ENCODE results near the gene PNPLA7. TPM values are rescaled to one million over a fixed set of nuclear protein-coding genes. Genes with fewer than 3 reads are reported as not detected.
"Not testable (repeated sequence)": the region's sequence is repeated elsewhere in the genome, so short reads cannot be mapped to it uniquely, and the experiment has no call there.

The PNPLA7 gene
- total RNA-seq, 1 donor from 2014 or later = 0.79 TPM

- DNase-seq (ENCODE audit: low read depth in 2 of 2) = peak; percentile 79 to 82
These were observed 68.0 kb downstream of the PNPLA7 start for GRCh38 chr9:137482094-137482781.

- DNase-seq (ENCODE audit: low read depth in 2 of 2) = no peak
These were observed 69.2 kb downstream of the PNPLA7 start for GRCh38 chr9:137480686-137481683.

DNA sequence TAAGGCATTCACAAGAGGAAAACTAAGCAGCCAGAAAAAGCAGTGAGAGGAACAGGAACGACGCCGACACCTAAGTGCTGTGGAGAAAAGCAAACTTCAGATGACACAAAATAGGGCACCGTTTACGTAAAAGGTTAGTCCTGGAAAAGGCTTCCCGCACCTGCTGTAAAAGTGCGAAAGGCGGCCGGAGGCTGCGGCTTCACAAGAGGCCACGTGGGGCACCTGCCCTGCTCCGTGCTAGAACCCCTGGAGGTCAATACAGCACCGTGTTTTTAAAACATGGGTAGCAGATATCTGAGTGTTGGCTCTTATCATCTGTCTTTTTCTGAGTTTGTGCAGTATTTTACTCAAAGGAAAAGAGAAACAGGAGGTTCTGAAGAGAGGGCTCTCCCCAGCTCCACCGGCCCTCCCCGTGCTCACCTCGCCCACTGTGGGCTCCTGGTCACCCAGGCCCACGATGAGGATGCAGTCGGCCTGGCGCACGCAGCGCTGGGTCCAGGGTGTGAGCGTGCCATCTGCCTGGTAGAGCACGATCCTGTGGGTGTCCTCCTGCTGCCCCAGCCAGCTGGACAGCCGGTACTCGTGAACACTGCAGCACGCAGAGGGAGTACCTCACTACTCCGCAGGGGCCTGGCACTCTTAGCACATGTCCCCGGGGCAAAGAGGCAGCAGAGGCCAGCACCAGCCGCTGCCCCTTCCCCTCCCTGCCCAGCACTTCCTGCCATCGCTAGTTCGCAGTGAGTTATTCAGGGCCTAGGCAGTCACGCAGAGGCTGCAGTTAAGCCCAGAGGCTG, 70.1 kb downstream of the PNPLA7 start:
- DNase-seq (ENCODE audit: low read depth in 2 of 2) = no peak

DNA sequence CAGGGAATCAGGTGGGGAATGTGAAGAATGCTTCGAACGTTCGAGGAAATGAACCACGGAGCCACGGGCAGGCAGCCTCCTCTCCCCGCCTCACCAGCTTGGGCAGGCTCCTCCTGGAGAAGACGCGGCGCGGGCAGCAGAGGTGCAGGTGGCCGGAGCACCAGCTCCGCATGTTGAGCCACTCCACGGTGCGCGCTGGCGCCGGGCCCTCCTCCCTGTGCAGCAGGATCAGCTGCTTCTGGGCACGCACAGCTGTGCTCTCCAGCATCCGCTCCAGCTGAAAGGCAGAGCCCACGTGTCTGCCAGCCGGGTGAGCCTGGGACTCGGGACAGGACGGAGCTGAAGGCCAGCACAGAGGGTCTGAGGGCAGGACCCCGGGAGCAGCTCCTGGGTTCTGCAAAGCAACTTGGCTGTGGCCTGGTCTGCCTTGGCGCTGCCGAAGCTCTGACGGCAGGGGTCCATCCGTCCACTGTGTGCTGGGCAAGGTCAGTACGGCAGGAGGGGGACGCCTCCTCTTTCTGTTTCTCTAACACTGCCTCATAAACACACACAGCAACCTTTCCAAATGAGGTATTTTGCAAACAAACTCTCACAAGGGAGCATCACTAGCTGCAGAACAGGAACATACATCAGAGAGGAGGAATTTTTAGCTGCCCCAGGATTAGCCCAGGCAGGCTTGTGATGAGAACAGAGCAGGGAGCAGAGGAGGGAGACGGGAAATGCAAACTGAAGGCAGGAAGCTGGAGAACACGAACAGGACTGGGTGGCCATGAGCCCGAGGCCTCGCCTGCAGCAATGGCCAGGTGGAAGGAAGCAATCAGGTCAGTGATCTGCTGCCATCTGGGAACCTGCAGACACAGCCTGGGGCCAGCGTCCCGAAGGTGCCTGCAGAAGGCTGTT, 71.0 kb downstream of the PNPLA7 start:
- peak; percentile 53 to 83 for DNase-seq (ENCODE audit: low read depth in 2 of 2)

- DNase-seq (ENCODE audit: low read depth in 2 of 2) = no peak
These were observed 71.6 kb downstream of the PNPLA7 start for GRCh38 chr9:137478613-137478961.

DNA sequence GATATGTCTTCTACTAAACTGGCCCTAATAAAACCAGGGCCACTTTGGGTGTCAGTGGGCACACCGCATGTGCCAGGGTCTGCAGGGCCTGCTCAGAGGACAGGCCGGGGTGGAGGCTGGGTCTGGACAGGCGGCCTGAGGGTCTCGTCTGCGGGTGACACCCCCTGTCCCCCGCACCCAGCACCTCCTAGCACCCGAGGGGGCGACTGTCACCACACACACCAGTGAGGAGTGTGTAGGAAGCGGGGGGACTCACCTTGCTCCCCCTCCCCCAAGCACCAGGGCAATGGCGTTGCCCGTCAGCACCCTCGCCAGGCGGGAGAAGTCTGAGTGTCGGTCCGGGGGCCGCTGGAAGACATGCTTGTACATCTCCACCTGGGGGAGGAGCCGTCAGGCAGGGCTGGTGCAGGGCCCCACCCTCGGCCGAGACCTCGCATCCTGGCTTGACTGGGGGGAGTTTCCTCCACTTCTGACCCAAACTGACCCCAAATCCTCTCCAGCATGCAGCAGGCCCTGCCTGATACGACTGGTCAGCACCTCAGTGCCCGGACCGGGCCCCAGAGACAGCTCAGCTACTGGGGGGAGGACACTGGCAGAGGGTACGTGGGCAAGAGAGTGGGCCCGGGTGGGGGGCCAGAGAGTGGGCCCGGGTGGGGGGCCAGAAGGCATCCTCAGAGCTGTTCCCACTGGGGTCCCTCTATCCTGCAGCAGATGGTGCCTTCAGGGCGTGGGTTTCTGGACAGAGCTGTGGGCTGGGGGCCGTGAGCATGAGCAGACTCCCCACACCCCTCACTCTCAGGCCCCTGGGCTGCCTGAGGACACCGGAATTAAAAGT, 72.2 kb downstream of the PNPLA7 start:
- DNase-seq (ENCODE audit: low read depth in 2 of 2) = no peak

- no peak for DNase-seq (ENCODE audit: low read depth in 2 of 2)
These were observed 73.3 kb downstream of the PNPLA7 start for GRCh38 chr9:137476856-137477255.

DNA sequence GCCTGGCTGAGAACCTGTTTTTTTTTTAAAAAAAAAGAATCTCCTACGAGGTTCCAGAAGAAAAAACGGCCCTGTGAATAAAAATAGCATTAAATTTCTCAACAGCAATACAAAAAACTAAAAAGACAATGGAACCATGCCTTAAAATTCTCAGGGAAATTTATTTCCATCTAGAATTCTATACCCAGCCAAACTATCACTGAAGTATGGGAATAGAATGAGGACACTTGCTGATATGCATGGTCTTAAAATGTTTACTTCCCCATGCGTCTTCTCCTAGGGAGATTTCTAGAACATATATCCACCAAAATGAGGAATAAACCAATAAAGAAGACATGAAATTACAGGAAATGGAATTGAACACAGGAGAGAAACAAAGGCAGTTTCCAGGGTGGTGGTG, 74.5 kb downstream of the PNPLA7 start:
- DNase-seq (ENCODE audit: low read depth in 2 of 2) = no peak

GRCh38 chr9:137474271-137474670, 75.9 kb downstream of the PNPLA7 start:
- DNase-seq (ENCODE audit: low read depth in 2 of 2) = no peak

DNA sequence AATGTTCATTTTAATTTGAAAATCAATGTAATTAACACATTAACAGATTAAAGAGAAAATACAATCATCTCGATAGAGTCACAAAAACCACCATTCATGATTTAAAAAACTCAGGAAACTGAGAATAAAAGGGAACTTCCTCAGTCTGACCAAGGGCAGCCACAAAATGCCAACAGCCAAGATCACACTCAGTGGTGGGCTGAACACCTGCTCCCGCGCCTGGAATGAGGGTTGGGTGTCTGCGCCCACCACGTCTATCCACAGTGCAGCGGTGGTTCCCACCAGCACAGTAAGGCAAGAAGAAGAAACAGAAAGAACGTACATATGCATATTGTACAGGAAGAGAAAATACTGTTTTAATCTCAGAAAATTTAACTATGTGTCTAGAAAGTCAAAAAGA, 79.4 kb downstream of the PNPLA7 start:
- peak in 1 of 2 donors; percentile 47 for DNase-seq (ENCODE audit: low read depth in 2 of 2)

DNA sequence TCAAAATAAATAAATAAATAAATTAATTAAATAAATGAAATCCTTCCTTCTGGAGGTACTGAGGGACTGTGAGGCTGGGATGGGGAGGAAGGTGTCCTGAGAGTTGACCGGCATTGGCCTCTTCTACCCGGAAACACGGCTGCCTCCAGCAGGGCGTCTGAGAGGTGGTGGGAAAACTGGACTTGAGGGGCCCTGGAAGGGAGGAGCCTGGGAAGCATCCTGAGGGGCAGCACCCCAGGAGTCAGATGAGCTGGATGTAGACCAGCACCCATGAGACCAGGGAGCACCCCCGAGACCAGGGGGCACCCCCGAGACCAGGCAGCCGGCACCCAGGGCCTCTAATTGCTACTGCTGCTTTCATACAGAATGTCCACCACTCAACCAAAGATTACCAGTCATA, 82.3 kb downstream of the PNPLA7 start:
- DNase-seq (ENCODE audit: low read depth in 2 of 2) = no peak

- no peak for DNase-seq (ENCODE audit: low read depth in 2 of 2)
These were observed 83.0 kb downstream of the PNPLA7 start for GRCh38 chr9:137467161-137467581.

DNA sequence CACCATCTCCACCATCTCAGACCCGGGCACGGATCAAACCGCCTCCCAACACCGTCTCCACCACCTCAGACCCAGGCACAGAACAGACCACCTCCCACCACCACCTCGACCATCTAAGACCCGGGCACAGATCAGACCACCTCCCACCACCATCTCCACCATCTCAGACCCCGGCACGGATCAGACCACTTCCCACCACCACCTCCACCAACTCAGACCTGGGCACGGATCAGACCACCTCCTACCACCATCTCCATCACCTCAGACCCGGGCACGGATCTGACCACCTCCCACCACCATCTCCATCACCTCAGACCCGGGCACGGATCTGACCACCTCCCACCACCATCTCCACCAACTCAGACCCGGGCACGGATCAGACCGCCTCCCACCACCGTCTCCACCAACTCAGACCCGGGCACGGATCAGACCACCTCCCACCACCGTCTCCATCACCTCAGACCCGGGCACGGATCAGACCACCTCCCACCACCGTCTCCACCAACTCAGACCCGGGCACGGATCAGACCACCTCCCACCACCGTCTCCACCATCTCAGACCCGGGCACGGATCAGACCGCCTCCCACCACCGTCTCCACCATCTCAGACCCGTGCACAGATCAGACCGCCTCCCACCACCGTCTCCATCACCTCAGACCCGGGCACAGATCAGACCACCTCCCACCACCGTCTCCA, 83.7 kb downstream of the PNPLA7 start:
- DNase-seq (ENCODE audit: low read depth in 2 of 2) = not testable (repeated sequence)

GRCh38 chr9:137465720-137466388, 84.3 kb downstream of the PNPLA7 start:
- no peak for DNase-seq (ENCODE audit: low read depth in 2 of 2)

DNA sequence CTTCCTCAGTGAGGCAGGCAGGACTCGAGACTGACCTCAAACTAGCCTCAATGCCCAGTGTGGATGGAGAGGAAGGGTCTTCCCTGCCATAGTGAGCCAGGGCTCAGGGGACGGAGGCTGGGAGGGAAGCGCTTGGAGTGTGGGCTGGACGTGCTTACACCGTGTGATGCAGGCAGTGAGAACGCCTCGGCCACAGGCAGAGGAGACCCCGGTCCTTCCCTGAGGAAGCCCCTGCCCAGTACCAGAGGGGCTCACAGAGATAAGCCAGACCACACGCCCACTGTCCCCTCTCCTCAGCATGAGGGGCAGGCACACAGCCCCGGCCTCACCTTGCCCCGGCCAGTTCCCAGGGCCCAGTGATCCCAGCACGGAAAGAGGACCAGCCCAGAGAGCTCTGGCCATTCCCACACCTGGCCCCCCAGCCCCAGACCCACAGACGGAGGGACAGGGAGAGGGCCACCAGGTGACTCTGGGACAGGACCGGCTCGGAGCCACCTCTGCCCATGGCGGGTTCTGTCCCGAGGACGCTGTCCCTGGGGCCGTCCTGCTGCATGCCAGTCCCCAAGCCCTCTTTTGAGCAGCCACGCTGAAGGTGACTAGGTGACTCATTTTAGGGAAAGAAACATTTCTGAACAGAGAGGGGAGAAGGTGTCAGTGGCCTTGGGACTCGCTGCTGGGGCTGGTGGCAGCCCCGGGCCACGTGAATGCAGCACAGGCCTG, 85.0 kb downstream of the PNPLA7 start:
- no peak for DNase-seq (ENCODE audit: low read depth in 2 of 2)

DNA sequence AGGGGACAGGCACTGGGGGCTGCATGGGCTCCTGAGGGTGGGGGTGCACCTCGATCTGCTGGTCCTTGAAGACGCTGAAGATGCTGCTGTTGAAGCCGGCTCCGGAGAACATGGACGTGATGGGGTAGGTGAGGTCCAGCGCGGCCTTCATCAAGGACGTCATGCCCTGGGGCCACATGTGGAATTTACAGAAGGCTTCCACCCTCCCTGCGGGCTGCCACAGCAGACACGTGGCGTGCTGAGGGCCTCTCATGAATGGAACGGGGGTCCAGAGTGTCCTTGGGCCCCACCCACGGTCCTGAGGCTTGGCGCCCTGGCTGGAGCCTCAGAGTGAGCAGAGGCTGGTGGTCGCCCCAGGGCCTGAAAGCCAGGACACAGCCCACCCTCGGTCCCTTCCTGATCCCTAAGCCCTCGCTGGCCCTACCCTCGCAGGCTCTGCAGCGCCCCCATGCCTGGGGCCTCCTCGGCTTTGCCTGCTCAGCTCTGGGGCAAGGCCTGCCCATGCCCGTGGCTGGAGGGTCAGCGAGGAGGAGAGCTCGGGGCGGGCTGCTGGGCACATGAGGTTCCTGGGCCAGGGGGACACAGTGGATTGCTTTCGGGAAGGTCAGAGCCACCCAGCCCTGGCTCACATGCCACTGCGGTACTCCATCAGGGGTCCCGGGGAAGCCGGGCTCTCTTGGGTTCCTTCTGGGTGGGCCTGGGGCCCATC, 85.8 kb downstream of the PNPLA7 start:
- no peak for DNase-seq (ENCODE audit: low read depth in 2 of 2)

- DNase-seq (ENCODE audit: low read depth in 2 of 2) = no peak
These were observed 86.3 kb downstream of the PNPLA7 start for GRCh38 chr9:137463931-137464290.

Data from lung microvascular endothelial cell (primary cell).